Non-pigmented ciliary epithelial cell (primary cell): ENCODE results near the gene CASK.

Experiments
- DNase-seq: peaks from one replicate; pipeline ENCODE4 v3.0.0-alpha.2; 2010; ENCODE audit warnings: low read depth

Gene CASK

DNA sequence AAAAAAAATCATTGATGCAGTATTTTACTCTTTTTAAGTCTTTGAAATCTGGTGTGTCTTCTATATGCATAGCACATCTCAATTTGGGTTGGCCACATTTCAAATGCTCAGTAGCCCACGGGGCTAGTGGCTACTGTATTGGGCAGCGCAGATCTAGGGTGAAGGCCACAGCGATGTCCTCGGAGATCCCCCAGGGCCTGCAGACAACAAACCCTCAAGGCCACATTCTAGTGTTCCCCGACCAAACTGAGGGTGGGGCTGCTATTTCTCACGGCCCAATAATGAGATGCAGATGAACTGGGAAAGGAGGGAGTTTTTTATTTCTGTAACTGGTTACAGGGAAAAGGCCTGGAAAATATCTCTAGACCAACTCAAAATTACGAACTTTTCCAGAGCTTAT, 452.6 kb downstream of the CASK start:
- no peak for DNase-seq

DNA sequence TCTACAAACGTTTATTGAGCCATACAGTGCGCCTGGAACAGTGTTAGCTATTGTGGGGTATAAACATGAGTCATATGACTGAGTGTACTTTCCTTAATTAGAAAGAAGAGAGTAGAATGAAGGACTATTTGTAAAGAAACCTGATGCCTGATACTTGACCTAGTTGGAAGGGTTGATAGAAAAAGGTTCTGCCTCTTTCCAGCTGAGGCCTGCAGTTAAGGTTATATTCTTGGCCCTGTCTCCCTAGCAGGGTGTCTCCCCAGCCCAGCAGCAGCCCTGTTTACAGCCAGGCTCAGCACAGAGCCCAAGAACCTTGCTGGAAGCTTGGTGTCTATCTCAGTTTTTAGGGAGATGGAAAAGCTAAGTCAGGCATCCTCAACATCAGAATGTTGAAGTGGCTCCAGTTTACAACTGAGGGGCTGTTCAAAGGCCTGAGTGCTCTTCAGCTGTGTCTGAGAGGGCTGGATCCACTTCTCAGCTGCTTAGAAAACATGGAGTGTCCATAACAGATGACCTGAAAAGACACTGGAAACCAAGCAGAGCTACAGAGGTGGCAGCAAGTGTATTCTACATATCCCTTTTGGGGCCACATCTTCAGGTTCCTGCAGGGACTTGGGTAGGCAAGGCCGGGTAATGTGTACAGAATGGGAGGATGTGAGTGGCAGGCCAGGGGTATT, 454.6 kb downstream of the CASK start:
- DNase-seq: no peak
